Keratinocyte (primary cell): Measurements from ENCODE around the gene DPF3. TPM values are rescaled to one million over a fixed set of nuclear protein-coding genes. Genes with fewer than 3 reads are reported as not detected.

ENCODE experiments used
- DNase-seq: peaks from one replicate; pipeline ENCODE4 v3.0.0-alpha.2; 2011; ENCODE audit warnings: low read depth, missing footprints, low spot score
- FAIRE-seq: peaks from 2 replicates; lab custom pipeline; 2011; peaks lifted over from hg19 to GRCh38; lab: Jason Lieb, UNC
- H2AFZ ChIP-seq: 2 replicates; pipeline ENCODE4 v1.6.0; 2012; ENCODE audit warnings: low read length, control low read depth, inconsistent platforms; ENCODE audit not compliant: control insufficient read depth
- H3K27ac ChIP-seq: 2 replicates; pipeline ENCODE4 v1.5.1; 2011; ENCODE audit warnings: low read length; ENCODE audit not compliant: control insufficient read depth, insufficient read depth
- H3K27me3 ChIP-seq: 3 replicates; pipeline ENCODE4 v1.6.0; 2011; ENCODE audit warnings: low read length; ENCODE audit not compliant: control insufficient read depth, insufficient read depth; ENCODE audit errors: extremely low read depth
- H3K36me3 ChIP-seq, 2 experiments: 2 replicates in 1 of 2; 3 replicates in 1 of 2; pipeline ENCODE4 v1.5.1; 2011; ENCODE audit warnings: low read length in 2 of 2, mild to moderate bottlenecking in 1 of 2; ENCODE audit not compliant: control insufficient read depth in 2 of 2, insufficient read depth in 2 of 2; ENCODE audit errors: extremely low read depth in 1 of 2
- H3K4me1 ChIP-seq: 3 replicates; pipeline ENCODE4 v1.5.1; 2011; ENCODE audit warnings: low read length; ENCODE audit not compliant: control insufficient read depth, insufficient read depth; ENCODE audit errors: extremely low read depth
- H3K4me2 ChIP-seq: 3 replicates; pipeline ENCODE4 v1.6.0; 2011; ENCODE audit warnings: low read depth, low read length; ENCODE audit not compliant: control insufficient read depth, insufficient read depth; ENCODE audit errors: extremely low read depth
- H3K4me3 ChIP-seq, 3 experiments: fragments of 200-600 bp in 1 of 3; sonication (generic) in 1 of 3; 2 replicates in 2 of 3; 3 replicates in 1 of 3; pipeline ENCODE4 v1.5.1; 2011 to 2016; ENCODE audit warnings: low read length in 3 of 3, mild to moderate bottlenecking in 3 of 3, control low read depth in 2 of 3, inconsistent platforms in 1 of 3, low read depth in 1 of 3, mixed read lengths in 1 of 3, mixed run types in 1 of 3, moderate library complexity in 1 of 3; ENCODE audit not compliant: control insufficient read depth in 2 of 3, insufficient read depth in 2 of 3; ENCODE audit errors: extremely low read depth in 1 of 3
- H3K79me2 ChIP-seq: 2 replicates; pipeline ENCODE4 v1.6.0; 2012; ENCODE audit warnings: low read length; ENCODE audit not compliant: control insufficient read depth, insufficient read depth
- H3K9ac ChIP-seq: 3 replicates; pipeline ENCODE4 v1.6.0; 2011; ENCODE audit warnings: low read length; ENCODE audit not compliant: control insufficient read depth, insufficient read depth; ENCODE audit errors: extremely low read depth
- H3K9me1 ChIP-seq: 3 replicates; pipeline ENCODE4 v1.6.0; 2011; ENCODE audit warnings: low read length; ENCODE audit not compliant: control insufficient read depth, insufficient read depth; ENCODE audit errors: extremely low read depth
- H3K9me3 ChIP-seq: 2 replicates; pipeline ENCODE4 v1.5.1; 2012; ENCODE audit warnings: low read depth, low read length; ENCODE audit not compliant: control insufficient read depth
- H4K20me1 ChIP-seq: 3 replicates; pipeline ENCODE4 v1.6.0; 2011; ENCODE audit warnings: low read length; ENCODE audit not compliant: control insufficient read depth, insufficient read depth; ENCODE audit errors: extremely low read depth
- EZH2 ChIP-seq: IDR thresholded peaks from one replicate; pipeline ENCODE4 v1.6.1; 2012; ENCODE audit warnings: inconsistent platforms, mild to moderate bottlenecking, low read length, moderate library complexity
- dilution Hi-C: fragments of 300-500 bp; cut with MboI; formaldehyde crosslinking; loops from one replicate; pipeline ENCODE4 v1.7.0; 2020; ENCODE audit warnings: low sequenced_read_pairs; ENCODE audit not compliant: extremely low pct_ligation_motif_present
- polyA plus RNA-seq, 5 experiments: library from polyadenylated mRNA; depleted of rRNA in 3 of 5; stranded (reverse) in 3 of 5; stranded (forward) in 1 of 5; unstranded in 1 of 5; fragments of >200 nt; gene quantifications; 1 replicate in 1 of 5; 2 replicates in 3 of 5; 3 replicates in 1 of 5; pipeline versions ENCODE4 v1.2.1 to v1.2.3, GENCODE V29; 2011 to 2012; ENCODE audit warnings: missing spikeins in 2 of 5, low read depth in 1 of 5, low replicate concordance in 1 of 5
- TF ChIP-seq, protein P1 (sequence below), 3 experiments: IDR thresholded peaks in 1 of 3; conservative IDR thresholded peaks in 1 of 3; optimal IDR thresholded peaks in 1 of 3; 2 replicates in 2 of 3; 3 replicates in 1 of 3; pipeline versions ENCODE3 to v1.5.1; 2011; ENCODE audit warnings: low read length in 3 of 3, mild to moderate bottlenecking in 3 of 3, moderate library complexity in 2 of 3, control low read depth in 1 of 3, inconsistent platforms in 1 of 3; ENCODE audit not compliant: insufficient read depth in 2 of 3; ENCODE audit errors: extremely low read depth in 1 of 3

DPF3 gene
- polyA plus RNA-seq, 1 donor (not counting 4 experiments of a cell fraction or from before 2014, with no cell fraction given) = 1.1 TPM

GRCh38 chr14:72882463-72882862 lies 11.4 kb downstream of the DPF3 start:
- Histone ChIP-seq H3K4me1 (no peaks in the 10 kb centered on the region), H3K4me3 (no peak overlapping the region), H2AFZ (no peak overlapping the region), H3K27ac (no peak overlapping the region), H3K9me3 (no peaks in the 10 kb centered on the region), H3K9me1 (no peaks in the 10 kb centered on the region), H4K20me1 (no peaks in the 10 kb centered on the region), H3K27me3 (peaks cover 3% of the 10 kb centered on the region), H3K4me2 (no peak overlapping the region), H3K36me3 (no peaks in the 10 kb centered on the region), H3K79me2 (no peaks in the 10 kb centered on the region), H3K9ac (no peak overlapping the region)
- FAIRE-seq (no peak), DNase-seq (no peak)
- dilution Hi-C loops = no loop called here
- no peak for TF ChIP-seq EZH2
- TF ChIP-seq, protein P1, sequence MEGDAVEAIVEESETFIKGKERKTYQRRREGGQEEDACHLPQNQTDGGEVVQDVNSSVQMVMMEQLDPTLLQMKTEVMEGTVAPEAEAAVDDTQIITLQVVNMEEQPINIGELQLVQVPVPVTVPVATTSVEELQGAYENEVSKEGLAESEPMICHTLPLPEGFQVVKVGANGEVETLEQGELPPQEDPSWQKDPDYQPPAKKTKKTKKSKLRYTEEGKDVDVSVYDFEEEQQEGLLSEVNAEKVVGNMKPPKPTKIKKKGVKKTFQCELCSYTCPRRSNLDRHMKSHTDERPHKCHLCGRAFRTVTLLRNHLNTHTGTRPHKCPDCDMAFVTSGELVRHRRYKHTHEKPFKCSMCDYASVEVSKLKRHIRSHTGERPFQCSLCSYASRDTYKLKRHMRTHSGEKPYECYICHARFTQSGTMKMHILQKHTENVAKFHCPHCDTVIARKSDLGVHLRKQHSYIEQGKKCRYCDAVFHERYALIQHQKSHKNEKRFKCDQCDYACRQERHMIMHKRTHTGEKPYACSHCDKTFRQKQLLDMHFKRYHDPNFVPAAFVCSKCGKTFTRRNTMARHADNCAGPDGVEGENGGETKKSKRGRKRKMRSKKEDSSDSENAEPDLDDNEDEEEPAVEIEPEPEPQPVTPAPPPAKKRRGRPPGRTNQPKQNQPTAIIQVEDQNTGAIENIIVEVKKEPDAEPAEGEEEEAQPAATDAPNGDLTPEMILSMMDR (optimal IDR thresholded peaks at IDR 0.05 in 1 of 3, IDR thresholded peaks at IDR 0.05 in 1 of 3, conservative IDR thresholded peaks at IDR 0.05 in 1 of 3; ENCODE audit: extremely low read depth in 1 of 3, insufficient read depth in 2 of 3, low read length in 3 of 3) = no peak

- H3K36me3 ChIP-seq = no peaks in the 10 kb centered on the region
- no peak overlapping the region for H3K27ac ChIP-seq
- DNase-seq (no peak), FAIRE-seq (no peak)
- no peaks in the 10 kb centered on the region for H3K9me3 ChIP-seq
- no peaks in the 10 kb centered on the region for H3K9me1 ChIP-seq
- no peak for TF ChIP-seq EZH2
- TF ChIP-seq, protein P1 (optimal IDR thresholded peaks at IDR 0.05 in 1 of 3, IDR thresholded peaks at IDR 0.05 in 1 of 3, conservative IDR thresholded peaks at IDR 0.05 in 1 of 3; ENCODE audit: extremely low read depth in 1 of 3, insufficient read depth in 2 of 3, low read length in 3 of 3) = no peak
- H2AFZ ChIP-seq = no peak overlapping the region
- no peak overlapping the region for H3K4me3 ChIP-seq
- dilution Hi-C loops = no loop called here
- H3K4me2 ChIP-seq = no peak overlapping the region
- H3K4me1 ChIP-seq = no peaks in the 10 kb centered on the region
- no peaks in the 10 kb centered on the region for H4K20me1 ChIP-seq
- no peaks in the 10 kb centered on the region for H3K79me2 ChIP-seq
- no peaks in the 10 kb centered on the region for H3K27me3 ChIP-seq
- H3K9ac ChIP-seq = no peak overlapping the region
Observed at GRCh38 chr14:72882047-72882446, 11.9 kb downstream of the DPF3 start.
